HepG2 (cell line): ENCODE data around the gene B9D2. TPM values are rescaled to one million over a fixed set of nuclear protein-coding genes. Genes with fewer than 3 reads are reported as not detected.

Experiments used
- ATAC-seq: fragments of 200-7000 bp; cut with Tn5 transposase; 3 replicates; pipeline ENCODE4 v1.9.1; 2020; ENCODE audit warnings: mild to moderate bottlenecking, moderate library complexity
- BruUV-seq: library from RNA; stranded (reverse); fragments of 400-500 nt; replicated peaks from 2 replicates; lab custom pipeline; 2021; lab: Mats Ljungman, UMichigan
- CTCF ChIA-PET: fragments of 300-600 bp; formaldehyde crosslinking; extraction: SDS; loops from one replicate; lab custom pipeline; 2021; ENCODE audit warnings: low total read pairs, inconsistent platforms, low intra/inter-chr PET ratio; lab: Yijun Ruan, JAX
- POLR2A ChIA-PET: fragments of 350-600 bp; sonication (Branson Sonifier 250); formaldehyde crosslinking; loops from one replicate; lab custom pipeline; 2020; ENCODE audit warnings: antibody characterized with exemption, inconsistent platforms; lab: Yijun Ruan, JAX
- DNase-seq: peaks from one replicate; pipeline ENCODE4 v3.0.0-alpha.2; 2015; ENCODE audit warnings: low spot score
- FAIRE-seq: peaks from 3 replicates; lab custom pipeline; 2011; peaks lifted over from hg19 to GRCh38; lab: Jason Lieb, UNC
- H2AFZ ChIP-seq: one replicate; pipeline ENCODE4 v1.6.1; 2011; ENCODE audit warnings: low read length, inconsistent platforms
- H3K27ac ChIP-seq: fragments of 300-600 bp; 3 replicates; pipeline ENCODE4 v1.8.0; 2011; ENCODE audit warnings: mixed run types, mild to moderate bottlenecking, mixed read lengths, low read length, inconsistent platforms; ENCODE audit not compliant: insufficient read depth; ENCODE audit errors: extremely low read length
- H3K27me3 ChIP-seq, 2 experiments: fragments of 200-600 bp in 1 of 2; 2 replicates in 1 of 2; 3 replicates in 1 of 2; pipeline versions ENCODE4 v1.6.0 to v1.8.0; 2011; ENCODE audit warnings: low read length in 2 of 2, mild to moderate bottlenecking in 2 of 2, moderate library complexity in 2 of 2, inconsistent platforms in 1 of 2; ENCODE audit not compliant: insufficient read depth in 2 of 2, control insufficient read depth in 1 of 2
- H3K36me3 ChIP-seq, 2 experiments: fragments of 200-600 bp in 1 of 2; replicated peaks in 1 of 2; 2 replicates in 1 of 2; 3 replicates in 1 of 2; pipeline versions ENCODE4 v1.5.1 to v1.8.0; 2011; ENCODE audit warnings: low read length in 2 of 2, inconsistent platforms in 1 of 2; ENCODE audit not compliant: insufficient read depth in 2 of 2, control insufficient read depth in 1 of 2
- H3K4me1 ChIP-seq: 2 replicates; pipeline ENCODE4 v1.5.1; 2012; ENCODE audit warnings: low read length, inconsistent platforms; ENCODE audit not compliant: insufficient read depth
- H3K4me2 ChIP-seq: 2 replicates; pipeline ENCODE4 v1.6.0; 2011; ENCODE audit warnings: low read depth, low read length, inconsistent platforms
- H3K4me3 ChIP-seq, 3 experiments: fragments of 200-600 bp in 1 of 3; sonication (generic), shearing (Covaris generic) in 1 of 3; replicated peaks in 1 of 3; 2 replicates each; pipeline ENCODE4 v1.5.1; 2011 to 2016; ENCODE audit warnings: low read length in 3 of 3, inconsistent platforms in 2 of 3, low read depth in 2 of 3, mild to moderate bottlenecking in 2 of 3, control low read depth in 1 of 3, mixed read lengths in 1 of 3; ENCODE audit not compliant: insufficient read depth in 1 of 3
- H3K79me2 ChIP-seq: one replicate; pipeline ENCODE4 v1.6.1; 2011; ENCODE audit warnings: low read length, inconsistent platforms; ENCODE audit not compliant: insufficient read depth
- H3K9ac ChIP-seq: 2 replicates; pipeline ENCODE4 v1.6.0; 2011; ENCODE audit warnings: mild to moderate bottlenecking, low read depth, low read length, inconsistent platforms; ENCODE audit not compliant: insufficient read depth
- H3K9me3 ChIP-seq: 2 replicates; pipeline ENCODE4 v1.5.1; 2012; ENCODE audit warnings: mild to moderate bottlenecking, low read length
- H4K20me1 ChIP-seq: 2 replicates; pipeline ENCODE4 v1.6.0; 2011; ENCODE audit warnings: inconsistent platforms, mild to moderate bottlenecking, low read length, moderate library complexity; ENCODE audit not compliant: insufficient read depth
- DMTF1 ChIP-seq: sonication (generic); formaldehyde crosslinking; IDR thresholded peaks from 2 replicates; pipeline ENCODE4 v1.4.0; 2020; ENCODE audit warnings: mild to moderate bottlenecking, missing genetic modification reagents
- FOXJ3 ChIP-seq: sonication (generic); formaldehyde crosslinking; IDR thresholded peaks from 2 replicates; pipeline ENCODE4 v1.4.0; 2020; ENCODE audit warnings: missing genetic modification reagents, mild to moderate bottlenecking, borderline replicate concordance
- NFIB ChIP-seq: sonication (generic); formaldehyde crosslinking; IDR thresholded peaks from 2 replicates; pipeline ENCODE4 v1.9.0; 2021; ENCODE audit warnings: missing genetic modification reagents, mild to moderate bottlenecking, borderline replicate concordance
- PAWR ChIP-seq: sonication (generic); formaldehyde crosslinking; IDR thresholded peaks from 2 replicates; pipeline ENCODE4 v1.4.0; 2020; ENCODE audit warnings: missing genetic modification reagents, mild to moderate bottlenecking, borderline replicate concordance
- SMYD3 ChIP-seq: sonication (generic); formaldehyde crosslinking; IDR thresholded peaks from 2 replicates; pipeline ENCODE4 v1.8.1; 2023; ENCODE audit warnings: mild to moderate bottlenecking, missing genetic modification reagents
- ZNF3 ChIP-seq: IDR thresholded peaks from 2 replicates; pipeline ENCODE4 v1.7.0; 2017; ENCODE audit warnings: inconsistent platforms
- ZNF30 ChIP-seq: sonication (generic); formaldehyde crosslinking; IDR thresholded peaks from 2 replicates; pipeline ENCODE4 v1.5.0; 2020; ENCODE audit warnings: mild to moderate bottlenecking, missing genetic modification reagents
- ZNF652 ChIP-seq: IDR thresholded peaks from 2 replicates; pipeline ENCODE4 v1.6.1; 2016; ENCODE audit warnings: low read depth, borderline replicate concordance
- ZSCAN9 ChIP-seq: IDR thresholded peaks from 2 replicates; pipeline ENCODE4 v1.6.1; 2016; ENCODE audit warnings: borderline replicate concordance
- WGBS: methylation state at CpG from one replicate; pipeline ENCODE4 v1.1.6; 2017; ENCODE audit warnings: low lambda C conversion rate; 5-methylcytosine and 5-hydroxymethylcytosine counted together
- in situ Hi-C: cut with HindIII; loops from 2 replicates; pipeline ENCODE4 v1.10.0; 2017; ENCODE audit warnings: low pct_unique_long_range_greater_than_20kb; ENCODE audit not compliant: extremely low pct_ligation_motif_present
- intact Hi-C: fragments of 100-400 bp; cut with micrococcal nuclease; formaldehyde crosslinking; loops from one replicate; pipeline ENCODE4 v1.10.0; 2022; ENCODE audit not compliant: unreplicated experiment
- polyA plus RNA-seq, 8 experiments: library from polyadenylated mRNA; depleted of rRNA in 3 of 8; stranded (reverse) in 7 of 8; unstranded in 1 of 8; fragments of >200 nt; fragmentation: Illumina TruSeq in 4 of 8; extraction: Trizol in 4 of 8; gene quantifications; 2 replicates each; pipeline versions ENCODE4 v1.2.1 to v1.2.3, GENCODE V29; 2011 to 2016; ENCODE audit warnings: low read depth in 4 of 8, missing spikeins in 1 of 8, mixed read lengths in 1 of 8; ENCODE audit not compliant: insufficient read depth in 1 of 8
- total RNA-seq, 5 experiments: library from RNA; depleted of rRNA; stranded (reverse); fragments of >200 nt; fragmentation: Illumina TruSeq; extraction: Trizol; gene quantifications; 2 replicates each; pipeline ENCODE4 v1.2.3, GENCODE V29; 2016; ENCODE audit warnings: low read depth in 1 of 5

Gene B9D2
- total and polyA plus RNA-seq, 2 of the 13 experiments (the other 11 are each of a cell fraction or from before 2014, with no cell fraction given), result 3.1 to 4.4 TPM

DNA sequence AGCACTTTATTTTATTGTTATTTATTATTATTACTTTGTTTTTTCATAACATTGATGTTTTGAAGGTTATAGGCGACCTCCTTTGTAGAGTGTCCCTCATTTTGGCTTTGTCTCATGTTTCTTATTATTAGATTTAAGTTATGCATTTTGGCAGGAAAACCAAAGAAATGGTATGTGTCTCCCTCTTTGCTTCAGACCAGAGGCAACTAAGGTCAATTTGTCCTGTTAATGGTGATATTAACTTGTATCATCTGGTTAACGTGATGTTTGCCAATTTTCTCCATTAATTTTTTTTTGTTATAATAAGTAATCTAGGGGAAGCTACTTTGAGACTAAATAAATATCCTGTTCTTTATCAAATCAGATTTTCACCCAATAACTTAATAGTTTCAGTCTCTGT is 8.6 kb upstream of the B9D2 start:
- no peaks in the 10 kb centered on the region for H3K27me3 ChIP-seq
- H3K4me1 ChIP-seq, result peaks cover 20% of the 10 kb centered on the region
- TF ChIP-seq SMYD3 (CRISPR knock-in tag) (no peak), NFIB (no peak), ZNF3 (CRISPR knock-in tag) (no peak), ZNF30 (CRISPR knock-in tag) (no peak), FOXJ3 (CRISPR knock-in tag) (no peak), PAWR (CRISPR knock-in tag) (no peak), DMTF1 (no peak), ZSCAN9 (CRISPR knock-in tag) (no peak), ZNF652 (CRISPR knock-in tag) (no peak)
- no peak overlapping the region for H3K9ac ChIP-seq
- intact Hi-C loops, result no loop called here
- FAIRE-seq, result no peak
- in situ Hi-C loops, result no loop called here
- ATAC-seq, result no peak
- no peak overlapping the region for H2AFZ ChIP-seq
- no peak for DNase-seq
- no peak overlapping the region for H3K27ac ChIP-seq
- no peak overlapping the region for H3K4me2 ChIP-seq
- no peak overlapping the region for H3K4me3 ChIP-seq
- peaks cover 1% of the 10 kb centered on the region for H3K79me2 ChIP-seq
- no TSS peak for BruUV-seq
- ChIA-PET POLR2A (interaction anchor here (1.2 to 2.2 kb wide), 2 partner anchors 9 to 67 kb away, joined by 3 to 7 read pairs; partner anchors contain the start of genes B9D2 and DMAC2), CTCF (no interaction called here)
- H4K20me1 ChIP-seq, result no peaks in the 10 kb centered on the region
- H3K36me3 ChIP-seq, result no peaks in the 10 kb centered on the region; a peak in 2 of 5 replicates
- no peaks in the 10 kb centered on the region for H3K9me3 ChIP-seq
- WGBS, result 94% methylated on average over 2 of the region's 2 CpGs
